Measurements from ENCODE around the gene TREH. TPM values are rescaled to one million over a fixed set of nuclear protein-coding genes. Genes with fewer than 3 reads are reported as not detected.

The TREH gene
- total RNA-seq, 1 experiment from 2014 or later, result not detected

DNA sequence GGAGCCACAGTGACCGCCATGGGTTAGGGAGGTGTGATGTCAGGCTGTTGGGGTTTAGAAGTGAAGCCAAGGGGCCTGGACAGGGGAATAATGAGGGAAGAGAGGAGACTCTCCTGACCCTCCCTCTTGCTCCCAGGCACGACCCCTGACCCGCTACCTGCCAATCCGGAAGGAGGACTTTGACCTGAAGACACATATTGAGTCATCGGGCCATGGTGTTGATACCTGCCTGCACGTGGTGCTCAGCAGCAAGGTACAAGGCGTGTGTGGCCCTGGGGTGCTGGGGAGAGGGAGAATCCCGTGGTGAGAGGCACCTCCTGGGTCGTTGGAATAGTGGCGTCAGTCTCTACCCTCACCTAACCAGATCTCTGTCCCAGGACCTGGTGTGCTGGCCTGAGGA lies 29.5 kb downstream of the TREH start:
- no peak for DNase-seq (ENCODE audit: low read depth)

DNA sequence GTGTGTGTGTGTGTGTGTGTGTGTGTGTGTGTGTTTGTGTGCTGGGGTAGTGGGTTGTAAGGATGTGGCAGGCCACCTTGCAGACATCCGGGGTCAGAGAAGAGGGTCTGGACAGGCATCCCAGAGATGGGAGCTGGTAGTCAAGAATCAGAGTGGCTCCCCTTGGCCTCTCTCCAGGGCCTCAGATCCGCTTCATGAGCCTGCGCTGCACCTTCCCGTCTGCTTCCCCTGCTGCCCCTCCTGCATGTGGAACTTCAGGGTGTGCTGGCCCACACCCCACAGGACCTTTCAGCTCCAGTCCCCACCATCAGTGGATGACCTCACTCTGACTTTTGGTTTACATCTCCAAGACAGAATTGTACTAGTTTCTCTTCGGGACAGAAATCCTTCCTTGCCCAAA lies 31.2 kb downstream of the TREH start:
- DNase-seq (ENCODE audit: low read depth), result no peak

DNA sequence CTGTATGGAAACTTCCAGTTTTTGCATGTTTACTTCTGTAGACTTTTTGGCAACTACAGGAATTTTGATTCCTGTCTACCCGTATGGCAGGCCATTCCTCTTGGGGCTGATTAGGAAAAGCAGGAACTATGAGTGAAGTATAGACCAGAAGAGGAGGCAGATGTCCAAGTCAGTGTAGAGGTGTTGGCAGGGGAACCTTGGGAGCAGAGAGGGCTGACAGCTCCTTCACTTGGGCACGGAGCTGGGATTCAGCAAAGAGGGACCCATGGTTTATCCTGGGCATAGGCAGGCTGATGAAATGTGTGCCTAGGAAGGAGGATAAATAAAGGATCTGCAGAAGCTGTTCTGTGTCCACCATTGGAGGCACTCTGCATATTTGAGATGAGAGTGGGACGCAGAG lies 33.1 kb downstream of the TREH start:
- no peak for DNase-seq (ENCODE audit: low read depth)

GRCh38 chr11:118645066-118645715 lies 34.3 kb downstream of the TREH start:
- DNase-seq (ENCODE audit: low read depth), result no peak

DNA sequence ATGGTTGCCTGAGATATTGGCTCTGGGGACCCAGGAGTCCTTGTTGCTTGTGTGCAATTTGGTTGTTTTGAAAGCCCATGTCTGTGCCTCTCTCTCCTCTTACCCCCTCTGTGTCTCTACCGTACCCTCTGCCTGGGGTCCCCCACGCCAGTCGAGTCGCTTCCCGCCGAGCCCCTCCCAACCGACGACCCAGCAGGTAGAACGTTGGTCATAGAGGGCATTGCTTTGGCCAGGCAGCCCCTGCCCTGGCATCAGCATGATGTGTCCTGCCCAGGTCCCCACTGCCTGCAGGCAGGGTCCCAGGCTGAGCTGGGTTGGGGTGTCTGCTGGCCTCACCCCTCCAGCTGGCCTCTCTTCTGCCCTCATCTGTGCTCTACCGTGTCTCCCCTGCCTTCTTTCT lies 35.0 kb downstream of the TREH start:
- DNase-seq (ENCODE audit: low read depth), result no peak

DNA sequence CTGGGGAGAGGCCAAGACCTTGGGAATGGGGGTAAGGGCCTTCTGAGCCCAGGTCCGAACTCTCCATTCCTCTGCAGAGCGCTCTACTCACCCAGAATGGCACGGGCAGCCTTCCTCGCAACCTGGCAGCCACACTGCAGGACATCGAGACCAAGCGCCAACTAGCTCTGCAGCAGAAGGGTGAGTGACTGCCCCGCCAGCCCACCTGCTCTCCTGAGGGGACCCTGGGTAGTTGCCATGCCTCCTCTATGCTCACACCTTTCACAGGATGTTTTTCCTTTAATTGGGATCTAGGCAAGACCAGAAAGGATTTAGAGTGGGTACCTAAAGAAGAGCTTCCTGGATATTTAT lies 35.5 kb downstream of the TREH start:
- no peak for DNase-seq (ENCODE audit: low read depth)

DNA sequence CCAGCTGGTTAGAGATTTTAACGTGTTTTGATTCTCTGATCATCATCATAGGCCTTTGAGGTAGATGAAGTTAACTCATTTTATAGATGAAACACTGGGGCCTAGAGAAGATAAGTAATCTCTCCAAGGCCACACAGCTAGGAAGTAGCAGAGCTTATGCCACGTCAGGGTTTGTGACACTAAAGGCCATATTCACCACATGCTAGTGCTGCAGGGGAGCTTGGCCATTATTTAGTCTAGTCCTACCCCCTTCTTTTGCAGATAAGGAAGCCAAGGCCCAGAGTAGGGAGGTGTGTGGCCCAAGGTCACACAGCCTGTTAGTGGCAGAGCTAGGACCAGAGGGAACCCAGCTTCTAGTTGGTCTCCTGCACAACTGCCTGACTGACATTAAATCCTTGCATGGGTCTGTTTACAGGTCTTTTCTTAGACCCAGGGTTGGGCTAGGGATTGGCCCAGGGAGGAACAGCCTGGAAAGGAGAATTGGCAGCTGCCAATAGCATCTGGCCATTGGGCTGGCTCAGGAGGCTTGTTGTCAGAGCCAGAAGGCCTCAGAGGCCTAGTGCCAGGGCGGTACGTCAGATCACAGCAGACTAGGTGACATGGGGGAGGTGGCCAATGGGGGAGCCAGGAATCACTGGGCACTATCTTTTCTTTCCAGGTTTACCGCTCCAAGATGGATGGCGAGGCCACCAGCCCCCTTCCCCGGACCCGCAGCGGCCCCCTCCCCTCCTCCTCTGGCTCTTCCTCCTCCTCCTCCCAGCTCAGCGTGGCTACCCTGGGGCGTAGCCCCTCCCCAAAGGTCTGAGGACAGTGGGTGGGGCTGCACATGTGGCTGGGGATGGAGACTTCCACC lies 36.1 kb downstream of the TREH start:
- DNase-seq (ENCODE audit: low read depth), result no peak

- DNase-seq (ENCODE audit: low read depth), result no peak
Observed at GRCh38 chr11:118641397-118642019, 37.9 kb downstream of the TREH start.

GRCh38 chr11:118640332-118641154 lies 38.9 kb downstream of the TREH start:
- no peak for DNase-seq (ENCODE audit: low read depth)

- DNase-seq (ENCODE audit: low read depth), result no peak
Observed at GRCh38 chr11:118639899-118640298, 39.6 kb downstream of the TREH start.

GRCh38 chr11:118638726-118639125 lies 40.7 kb downstream of the TREH start:
- no peak for DNase-seq (ENCODE audit: low read depth)

GRCh38 chr11:118636569-118637290 lies 42.7 kb downstream of the TREH start:
- no peak for DNase-seq (ENCODE audit: low read depth)

DNA sequence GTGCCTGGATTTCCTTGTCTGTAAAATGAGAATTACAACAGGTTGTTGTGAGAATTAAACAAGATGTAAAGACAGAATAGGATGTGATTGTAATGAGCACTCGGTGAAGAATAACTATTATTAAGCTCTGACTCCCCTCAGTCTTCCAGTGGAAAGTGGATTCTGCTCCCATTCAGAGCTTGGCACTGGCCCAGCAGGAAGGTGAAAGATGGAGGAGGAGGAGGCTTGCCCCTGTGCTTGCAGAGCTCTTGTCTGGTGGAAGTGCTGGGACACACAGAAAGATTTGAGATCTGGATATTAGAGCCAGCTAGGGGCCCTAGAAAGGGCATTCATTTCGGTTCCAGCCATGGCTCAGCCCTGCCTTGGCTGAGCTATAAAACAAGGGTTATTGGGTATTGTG lies 43.8 kb downstream of the TREH start:
- no peak for DNase-seq (ENCODE audit: low read depth)

GRCh38 chr11:118635237-118635591 lies 44.2 kb downstream of the TREH start:
- DNase-seq (ENCODE audit: low read depth), result no peak

- no peak for DNase-seq (ENCODE audit: low read depth)
Observed at GRCh38 chr11:118634431-118635236, 44.8 kb downstream of the TREH start.

GRCh38 chr11:118633979-118634378 lies 45.5 kb downstream of the TREH start:
- no peak for DNase-seq (ENCODE audit: low read depth)

DNA sequence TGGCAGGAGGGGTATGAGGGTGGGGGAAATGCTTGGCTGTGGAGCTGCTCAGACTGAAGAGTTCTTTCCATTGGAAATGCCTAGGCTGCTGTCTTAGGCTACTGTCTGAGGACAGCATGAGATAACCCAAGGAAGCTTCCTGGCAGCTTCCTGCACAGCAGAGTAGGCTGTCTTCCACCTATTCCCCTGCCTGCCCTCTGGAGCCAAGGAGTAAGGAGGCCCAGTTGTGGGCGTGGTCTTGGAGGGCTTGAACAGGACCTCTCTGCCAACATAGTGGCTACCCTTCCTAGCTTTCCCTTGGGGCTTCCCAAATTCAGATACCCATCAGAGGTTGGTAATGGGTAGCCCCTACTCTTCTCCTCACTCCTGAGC lies 46.1 kb downstream of the TREH start:
- DNase-seq (ENCODE audit: low read depth), result no peak

DNA sequence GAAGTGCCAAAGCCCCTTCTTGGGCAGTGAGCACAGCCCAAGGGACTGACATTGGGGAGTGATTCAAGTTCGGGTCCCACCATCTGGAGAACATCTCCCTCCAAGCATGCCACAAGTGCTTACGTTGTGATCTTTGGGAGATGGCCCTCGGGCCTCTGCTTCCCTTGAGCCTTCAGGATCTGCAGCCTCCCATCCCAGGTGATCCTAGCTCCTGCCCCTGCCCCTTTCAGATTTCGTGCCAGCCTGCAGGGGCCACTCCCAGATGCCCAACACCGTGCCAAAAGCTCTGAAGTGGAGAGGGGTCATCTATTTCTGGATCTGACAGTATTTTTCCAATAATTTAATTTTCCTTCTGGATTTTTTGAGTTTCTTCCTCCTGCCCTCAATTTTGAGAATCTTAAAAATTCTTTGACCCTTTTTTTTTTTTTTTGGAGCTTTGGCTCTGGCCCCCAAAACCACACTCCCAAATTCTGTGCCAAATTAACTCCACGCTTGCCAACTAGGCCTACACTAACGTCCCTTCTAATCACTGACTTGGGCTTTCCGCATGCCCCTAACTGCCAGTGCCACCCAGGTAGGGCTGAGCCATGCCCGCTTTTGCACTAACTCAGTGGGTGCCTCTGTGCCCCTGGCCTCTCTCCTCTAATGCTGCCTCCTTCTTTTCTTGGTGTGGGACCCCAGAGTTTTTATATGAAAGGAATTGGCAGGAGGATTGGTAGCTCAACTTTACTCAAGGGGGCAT lies 46.7 kb downstream of the TREH start:
- no peak for DNase-seq (ENCODE audit: low read depth)

DNA sequence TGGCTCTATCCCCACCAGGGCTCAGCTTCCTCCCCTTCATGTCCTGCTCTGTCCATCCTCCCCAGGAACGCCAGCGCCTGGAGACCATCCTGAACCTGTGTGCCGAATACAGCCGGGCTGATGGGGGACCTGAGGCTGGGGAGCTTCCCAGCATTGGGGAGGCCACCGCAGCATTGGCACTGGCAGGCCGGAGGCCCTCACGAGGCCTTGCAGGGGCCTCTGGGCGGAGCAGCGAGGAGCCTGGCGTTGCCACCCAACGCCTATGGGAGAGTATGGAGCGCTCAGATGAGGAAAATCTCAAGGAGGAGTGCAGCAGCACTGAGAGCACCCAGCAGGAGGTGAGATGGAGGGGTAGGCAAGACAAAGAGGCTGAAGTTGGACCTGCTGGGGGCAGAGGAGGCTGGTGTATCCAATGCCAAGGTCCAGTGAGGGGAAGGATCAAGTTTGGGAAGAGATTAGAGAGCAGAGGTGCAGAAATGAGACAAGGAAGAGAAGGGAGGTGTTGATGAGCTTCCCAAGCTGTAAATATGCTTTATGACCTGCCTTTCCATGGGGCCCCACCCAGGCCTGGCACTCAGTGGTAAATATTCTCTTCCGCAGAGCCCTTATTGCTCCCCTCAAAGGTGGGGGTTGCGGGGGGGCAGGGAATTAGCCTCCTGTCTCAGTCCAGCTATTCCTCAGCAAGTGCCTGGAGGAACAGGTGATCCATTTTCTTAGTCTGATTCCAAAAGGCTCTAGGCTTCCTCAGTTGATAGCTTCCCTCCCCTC lies 48.1 kb downstream of the TREH start:
- no peak for DNase-seq (ENCODE audit: low read depth)

Measured in Daoy (cell line).